LNCaP clone FGC (cell line): ENCODE results near the gene TMBIM1.

ENCODE experiments used
- DNase-seq: peaks from one replicate; pipeline ENCODE4 v3.0.0-alpha.2; 2011; ENCODE audit warnings: low read depth
- H3K4me3 ChIP-seq: 2 replicates; pipeline ENCODE4 v1.5.1; 2011; ENCODE audit warnings: mild to moderate bottlenecking, low read depth, low read length, control low read depth
- TF ChIP-seq, protein P1 (sequence below): IDR thresholded peaks from 2 replicates; pipeline ENCODE4 v1.5.1; 2012; ENCODE audit warnings: mild to moderate bottlenecking; ENCODE audit not compliant: control insufficient read depth, insufficient read depth; ENCODE audit errors: extremely low read depth

The TMBIM1 gene

DNA sequence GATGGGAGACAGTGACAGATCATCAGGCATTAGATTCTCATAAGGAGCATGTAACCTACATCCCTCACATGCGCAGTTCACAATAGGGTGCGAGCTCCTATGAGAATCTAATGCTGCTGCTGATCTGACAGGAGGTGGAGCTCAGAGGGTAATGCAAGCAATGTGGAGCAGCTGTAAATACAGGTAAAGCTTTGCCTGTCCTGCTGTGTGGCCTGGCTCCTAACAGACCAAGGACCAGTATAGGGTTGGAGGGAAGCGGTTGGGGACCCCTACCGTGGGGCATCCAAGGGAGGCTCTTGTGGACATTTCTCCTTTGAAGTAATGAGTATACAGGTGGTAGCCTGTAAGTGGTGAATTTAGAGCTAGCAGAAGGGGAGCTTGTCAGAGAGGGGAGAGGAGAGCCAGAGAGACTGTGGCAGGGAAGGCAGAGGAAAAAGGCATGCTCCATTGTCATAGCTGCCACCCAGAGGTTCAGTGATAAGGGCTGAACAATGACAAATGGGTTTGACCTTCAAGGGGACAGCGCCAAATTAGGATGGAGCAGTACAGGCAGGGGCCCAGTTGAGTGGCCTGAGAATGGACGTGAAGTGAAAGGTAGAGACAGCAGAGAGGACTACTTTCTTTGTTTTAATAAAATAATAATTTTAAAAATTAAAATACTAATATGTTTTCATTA is 15.2 kb upstream of the TMBIM1 start:
- TF ChIP-seq, protein P1, sequence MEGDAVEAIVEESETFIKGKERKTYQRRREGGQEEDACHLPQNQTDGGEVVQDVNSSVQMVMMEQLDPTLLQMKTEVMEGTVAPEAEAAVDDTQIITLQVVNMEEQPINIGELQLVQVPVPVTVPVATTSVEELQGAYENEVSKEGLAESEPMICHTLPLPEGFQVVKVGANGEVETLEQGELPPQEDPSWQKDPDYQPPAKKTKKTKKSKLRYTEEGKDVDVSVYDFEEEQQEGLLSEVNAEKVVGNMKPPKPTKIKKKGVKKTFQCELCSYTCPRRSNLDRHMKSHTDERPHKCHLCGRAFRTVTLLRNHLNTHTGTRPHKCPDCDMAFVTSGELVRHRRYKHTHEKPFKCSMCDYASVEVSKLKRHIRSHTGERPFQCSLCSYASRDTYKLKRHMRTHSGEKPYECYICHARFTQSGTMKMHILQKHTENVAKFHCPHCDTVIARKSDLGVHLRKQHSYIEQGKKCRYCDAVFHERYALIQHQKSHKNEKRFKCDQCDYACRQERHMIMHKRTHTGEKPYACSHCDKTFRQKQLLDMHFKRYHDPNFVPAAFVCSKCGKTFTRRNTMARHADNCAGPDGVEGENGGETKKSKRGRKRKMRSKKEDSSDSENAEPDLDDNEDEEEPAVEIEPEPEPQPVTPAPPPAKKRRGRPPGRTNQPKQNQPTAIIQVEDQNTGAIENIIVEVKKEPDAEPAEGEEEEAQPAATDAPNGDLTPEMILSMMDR: no peak
- DNase-seq: no peak
- no peak overlapping the region for H3K4me3 ChIP-seq

DNA sequence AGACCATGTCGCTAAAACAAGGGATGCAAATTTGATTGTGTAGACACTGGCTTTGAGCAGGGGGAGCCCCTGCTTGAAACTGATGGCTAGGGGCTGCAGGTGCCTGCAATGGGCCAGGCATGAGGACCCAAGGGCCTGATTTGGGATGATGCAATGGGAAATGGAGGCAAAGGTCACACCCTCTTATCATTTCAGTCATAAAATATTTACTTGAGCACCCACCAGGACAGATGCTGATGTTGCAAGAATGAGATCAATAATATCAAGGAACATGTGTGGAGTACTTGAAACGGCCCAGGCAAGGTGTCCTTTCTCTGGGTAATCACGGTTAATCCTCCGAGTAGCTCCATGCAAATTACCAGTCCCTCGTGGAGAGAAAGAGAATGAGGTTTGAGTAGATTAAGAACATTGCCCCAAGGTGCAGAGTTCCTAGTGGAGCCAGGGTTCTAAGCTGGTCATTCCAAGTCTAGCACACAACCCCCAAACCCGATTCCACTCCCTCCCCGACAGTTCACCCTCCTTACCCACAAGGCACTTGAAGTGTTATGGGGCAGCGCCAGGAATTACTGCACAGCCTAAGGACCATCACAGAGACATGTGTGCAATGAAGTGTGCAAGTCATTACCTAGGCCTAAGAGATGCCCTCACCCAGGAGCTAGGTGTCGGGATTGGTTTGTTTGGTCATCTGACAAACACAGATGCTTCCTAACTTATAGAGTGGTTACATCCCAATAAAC is 14.0 kb upstream of the TMBIM1 start:
- DNase-seq: no peak
- no peak overlapping the region for H3K4me3 ChIP-seq
- TF ChIP-seq, protein P1: no peak

DNA sequence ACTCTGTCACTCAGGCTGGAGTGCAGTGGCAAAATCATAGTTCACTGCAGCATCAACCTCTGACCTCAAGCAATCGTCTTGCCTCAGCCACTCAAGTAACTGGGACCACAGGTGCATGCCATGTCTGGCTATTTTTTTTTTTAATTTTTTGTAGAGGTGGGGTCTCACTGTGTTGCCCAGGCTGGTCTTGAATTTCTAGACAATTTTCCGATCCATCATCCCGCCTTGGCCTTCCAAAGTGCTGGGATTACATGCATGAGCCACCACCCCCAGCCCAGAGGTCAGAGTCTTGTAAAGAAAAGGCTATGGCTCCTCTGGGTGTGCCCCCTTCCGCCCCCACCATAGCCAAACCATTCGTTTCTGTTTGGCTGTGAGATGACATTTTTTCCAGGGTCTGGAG is 13.1 kb upstream of the TMBIM1 start:
- DNase-seq: no peak
- TF ChIP-seq, protein P1: no peak
- no peak overlapping the region for H3K4me3 ChIP-seq

DNA sequence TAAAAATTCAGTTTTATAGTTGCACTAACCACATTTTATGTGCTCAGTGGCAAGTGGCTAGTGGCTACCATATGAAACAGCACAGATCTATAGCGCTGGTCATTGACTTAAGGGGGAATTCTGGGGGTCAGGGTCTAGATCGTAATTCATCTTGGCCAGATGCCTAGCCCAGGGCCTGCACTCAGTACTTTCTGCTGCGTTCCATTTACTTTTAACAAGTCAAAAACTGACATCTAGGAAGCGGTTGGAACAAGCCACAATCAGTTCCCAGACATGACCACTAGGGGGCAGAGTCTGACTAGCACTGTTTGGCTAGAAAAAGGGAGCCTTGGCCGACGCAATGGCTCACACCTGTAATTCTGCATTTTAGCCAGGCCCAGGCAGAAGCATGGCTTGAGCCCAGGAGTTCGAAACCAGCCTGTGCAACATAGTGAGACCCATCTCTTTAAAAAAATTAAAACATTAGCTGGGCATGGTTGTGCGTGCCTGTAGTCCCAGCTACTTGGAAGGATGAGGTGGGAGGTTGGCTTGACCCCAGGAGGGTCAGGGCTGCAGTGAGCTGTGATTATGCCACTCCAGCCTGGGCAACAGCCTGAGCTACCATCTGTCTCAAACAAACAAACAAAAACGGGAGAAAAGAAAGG is 9.0 kb upstream of the TMBIM1 start:
- TF ChIP-seq, protein P1: peak; percentile 87
- no peak for DNase-seq
- H3K4me3 ChIP-seq: no peak overlapping the region

DNA sequence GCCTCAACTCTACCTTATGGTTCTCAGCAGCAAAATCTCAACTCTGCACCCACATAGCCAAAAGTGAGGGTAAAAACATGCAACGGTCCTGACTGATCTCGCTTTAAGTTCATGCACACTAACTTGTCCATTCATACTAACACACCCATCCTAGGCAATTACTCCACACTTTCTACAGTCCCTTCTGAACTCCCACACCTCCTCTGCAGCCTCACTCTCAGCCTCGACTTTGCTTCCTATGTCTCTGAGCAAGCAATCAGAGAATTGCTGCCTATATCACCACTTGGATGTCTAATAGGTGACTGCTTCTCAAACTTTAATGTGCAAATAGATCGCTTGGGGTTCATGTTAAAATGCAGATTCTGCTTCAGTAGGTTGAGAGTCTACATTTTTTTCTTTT is 7.8 kb upstream of the TMBIM1 start:
- no peak for DNase-seq
- no peak overlapping the region for H3K4me3 ChIP-seq
- TF ChIP-seq, protein P1: no peak

DNA sequence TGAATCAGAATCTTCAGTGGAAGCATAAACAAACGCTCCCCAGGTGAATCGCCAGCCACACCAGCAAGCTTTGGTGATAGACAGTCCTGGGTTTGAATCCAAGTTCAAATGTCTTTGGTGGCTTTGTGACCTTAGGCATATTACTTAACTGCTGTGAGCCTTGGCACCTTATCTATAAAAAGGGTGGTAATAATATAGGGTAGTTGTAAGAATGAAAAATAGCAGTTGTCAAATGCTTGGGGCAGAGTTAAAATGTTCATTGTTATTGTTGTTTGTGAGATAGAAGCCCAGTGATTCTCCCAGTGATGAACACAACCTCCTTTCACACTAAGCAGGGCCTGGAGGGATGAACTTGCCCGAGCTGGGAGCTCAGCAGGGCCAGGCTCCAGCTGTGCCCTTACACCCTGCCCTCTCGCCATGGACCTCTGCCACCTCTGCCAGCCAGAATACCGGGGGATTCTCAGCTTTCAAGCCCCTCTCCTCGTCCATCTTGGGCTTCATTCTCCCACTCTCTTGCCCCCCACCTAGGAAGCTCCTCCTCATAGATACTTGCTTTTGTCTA is 6.1 kb upstream of the TMBIM1 start:
- H3K4me3 ChIP-seq: no peak overlapping the region
- TF ChIP-seq, protein P1: no peak
- DNase-seq: no peak
